ENCODE measurements around the gene MFAP4.

GRCh38 chr17:19385521-19385983, 1.4 kb downstream of the MFAP4 start:
- TF ChIP-seq, protein P1, sequence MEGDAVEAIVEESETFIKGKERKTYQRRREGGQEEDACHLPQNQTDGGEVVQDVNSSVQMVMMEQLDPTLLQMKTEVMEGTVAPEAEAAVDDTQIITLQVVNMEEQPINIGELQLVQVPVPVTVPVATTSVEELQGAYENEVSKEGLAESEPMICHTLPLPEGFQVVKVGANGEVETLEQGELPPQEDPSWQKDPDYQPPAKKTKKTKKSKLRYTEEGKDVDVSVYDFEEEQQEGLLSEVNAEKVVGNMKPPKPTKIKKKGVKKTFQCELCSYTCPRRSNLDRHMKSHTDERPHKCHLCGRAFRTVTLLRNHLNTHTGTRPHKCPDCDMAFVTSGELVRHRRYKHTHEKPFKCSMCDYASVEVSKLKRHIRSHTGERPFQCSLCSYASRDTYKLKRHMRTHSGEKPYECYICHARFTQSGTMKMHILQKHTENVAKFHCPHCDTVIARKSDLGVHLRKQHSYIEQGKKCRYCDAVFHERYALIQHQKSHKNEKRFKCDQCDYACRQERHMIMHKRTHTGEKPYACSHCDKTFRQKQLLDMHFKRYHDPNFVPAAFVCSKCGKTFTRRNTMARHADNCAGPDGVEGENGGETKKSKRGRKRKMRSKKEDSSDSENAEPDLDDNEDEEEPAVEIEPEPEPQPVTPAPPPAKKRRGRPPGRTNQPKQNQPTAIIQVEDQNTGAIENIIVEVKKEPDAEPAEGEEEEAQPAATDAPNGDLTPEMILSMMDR (IDR thresholded peaks at IDR 0.05; ENCODE audit: poor library complexity, severe bottlenecking) = no peak
- TF ChIP-seq, protein P2, sequence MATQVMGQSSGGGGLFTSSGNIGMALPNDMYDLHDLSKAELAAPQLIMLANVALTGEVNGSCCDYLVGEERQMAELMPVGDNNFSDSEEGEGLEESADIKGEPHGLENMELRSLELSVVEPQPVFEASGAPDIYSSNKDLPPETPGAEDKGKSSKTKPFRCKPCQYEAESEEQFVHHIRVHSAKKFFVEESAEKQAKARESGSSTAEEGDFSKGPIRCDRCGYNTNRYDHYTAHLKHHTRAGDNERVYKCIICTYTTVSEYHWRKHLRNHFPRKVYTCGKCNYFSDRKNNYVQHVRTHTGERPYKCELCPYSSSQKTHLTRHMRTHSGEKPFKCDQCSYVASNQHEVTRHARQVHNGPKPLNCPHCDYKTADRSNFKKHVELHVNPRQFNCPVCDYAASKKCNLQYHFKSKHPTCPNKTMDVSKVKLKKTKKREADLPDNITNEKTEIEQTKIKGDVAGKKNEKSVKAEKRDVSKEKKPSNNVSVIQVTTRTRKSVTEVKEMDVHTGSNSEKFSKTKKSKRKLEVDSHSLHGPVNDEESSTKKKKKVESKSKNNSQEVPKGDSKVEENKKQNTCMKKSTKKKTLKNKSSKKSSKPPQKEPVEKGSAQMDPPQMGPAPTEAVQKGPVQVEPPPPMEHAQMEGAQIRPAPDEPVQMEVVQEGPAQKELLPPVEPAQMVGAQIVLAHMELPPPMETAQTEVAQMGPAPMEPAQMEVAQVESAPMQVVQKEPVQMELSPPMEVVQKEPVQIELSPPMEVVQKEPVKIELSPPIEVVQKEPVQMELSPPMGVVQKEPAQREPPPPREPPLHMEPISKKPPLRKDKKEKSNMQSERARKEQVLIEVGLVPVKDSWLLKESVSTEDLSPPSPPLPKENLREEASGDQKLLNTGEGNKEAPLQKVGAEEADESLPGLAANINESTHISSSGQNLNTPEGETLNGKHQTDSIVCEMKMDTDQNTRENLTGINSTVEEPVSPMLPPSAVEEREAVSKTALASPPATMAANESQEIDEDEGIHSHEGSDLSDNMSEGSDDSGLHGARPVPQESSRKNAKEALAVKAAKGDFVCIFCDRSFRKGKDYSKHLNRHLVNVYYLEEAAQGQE (IDR thresholded peaks at IDR 0.05; ENCODE audit: borderline replicate concordance) = no peak
- TF ChIP-seq SMC3 (conservative IDR thresholded peaks at IDR 0.05; ENCODE audit: poor library complexity) (no peak), TAF1 (IDR thresholded peaks at IDR 0.05; ENCODE audit: low read depth) (no peak), EZH2 (IDR thresholded peaks at IDR 0.05; ENCODE audit: borderline replicate concordance, insufficient read depth, low read length, poor library complexity, severe bottlenecking) (no peak), POLR2AphosphoS5 (IDR thresholded peaks at IDR 0.05) (no peak), MXI1 (conservative IDR thresholded peaks at IDR 0.05; ENCODE audit: poor library complexity, severe bottlenecking) (no peak), RAD21 (conservative IDR thresholded peaks at IDR 0.05) (no peak), EP300 (conservative IDR thresholded peaks at IDR 0.05; ENCODE audit: poor library complexity, severe bottlenecking) (no peak)

Data from neural cell (in vitro differentiated cells).